Measurements from ENCODE around the gene NDUFS6. TPM values are rescaled to one million over a fixed set of nuclear protein-coding genes. Genes with fewer than 3 reads are reported as not detected.

Gene NDUFS6
- total and polyA plus RNA-seq, 2 of the 8 experiments (the other 6 are each of a cell fraction or from before 2014, with no cell fraction given): 72.7 to 191 TPM

- no peak for TF ChIP-seq HDAC6 (IDR thresholded peaks at IDR 0.05; ENCODE audit: low read depth, low read length)
- TF ChIP-seq TCF12 (IDR thresholded peaks at IDR 0.05; ENCODE audit: low read depth, low read length): no peak
- TF ChIP-seq EP300 (IDR thresholded peaks at IDR 0.05; ENCODE audit: borderline replicate concordance in 1 of 2, low read depth in 2 of 2, low read length in 2 of 2): no peak
- TF ChIP-seq SAP30 (IDR thresholded peaks at IDR 0.05; ENCODE audit: insufficient read depth, insufficient replicate concordance, low read length): no peak
- TF ChIP-seq RFX5 (IDR thresholded peaks at IDR 0.05; ENCODE audit: borderline replicate concordance, low read depth, low read length): no peak
- TF ChIP-seq BCL11A (IDR thresholded peaks at IDR 0.05; ENCODE audit: low read depth in 2 of 2, low read length in 2 of 2): no peak
Observed at GRCh38 chr5:1840071-1840547, 38.9 kb downstream of the NDUFS6 start (continued).
